A673 (cell line): ENCODE data around the gene ARHGEF28. TPM values are rescaled to one million over a fixed set of nuclear protein-coding genes. Genes with fewer than 3 reads are reported as not detected.

Source experiments
- BruUV-seq: library from RNA; stranded (reverse); fragments of 400-500 nt; replicated peaks from 2 replicates; lab custom pipeline; 2021; lab: Mats Ljungman, UMichigan
- CTCF ChIA-PET: fragments of 300-600 bp; sonication (Branson Sonifier 250); formaldehyde crosslinking; loops from one replicate; lab custom pipeline; 2022; ENCODE audit warnings: antibody characterized with exemption; lab: Charles Lee
- POLR2A ChIA-PET: fragments of 300-600 bp; sonication (Branson Sonifier 250); formaldehyde crosslinking; loops from one replicate; lab custom pipeline; 2022; ENCODE audit warnings: antibody characterized with exemption; ENCODE audit not compliant: low non-redundant PET; lab: Charles Lee
- DNase-seq: peaks from one replicate; pipeline ENCODE4 v3.0.0-alpha.2; 2015; ENCODE audit warnings: low spot score
- H3K27ac ChIP-seq: fragments of 200-600 bp; sonication (generic); 2 replicates; pipeline ENCODE4 v1.5.1; 2016; ENCODE audit warnings: mixed run types, low read depth, mild to moderate bottlenecking, mixed read lengths, antibody characterized with exemption, low read length; ENCODE audit not compliant: poor library complexity, severe bottlenecking
- H3K27me3 ChIP-seq: fragments of 200-600 bp; sonication (generic); replicated peaks from 2 replicates; pipeline ENCODE4 v1.6.1; 2017; ENCODE audit warnings: mixed run types, low read depth, mild to moderate bottlenecking, mixed read lengths, antibody characterized with exemption, low read length; ENCODE audit not compliant: insufficient read depth, poor library complexity
- H3K36me3 ChIP-seq: fragments of 200-600 bp; sonication (generic); 2 replicates; pipeline ENCODE4 v1.6.1; 2016; ENCODE audit warnings: mixed run types, mild to moderate bottlenecking, mixed read lengths, antibody characterized with exemption, low read length; ENCODE audit not compliant: insufficient read depth, poor library complexity, severe bottlenecking
- H3K4me1 ChIP-seq: fragments of 200-600 bp; sonication (generic); 2 replicates; pipeline ENCODE4 v1.6.1; 2017; ENCODE audit warnings: mixed run types, mild to moderate bottlenecking, mixed read lengths, antibody characterized with exemption, low read length; ENCODE audit not compliant: insufficient read depth, poor library complexity, severe bottlenecking
- H3K4me3 ChIP-seq: fragments of 200-600 bp; sonication (generic); 2 replicates; pipeline ENCODE4 v1.5.1; 2016; ENCODE audit warnings: low read depth, mixed run types, mild to moderate bottlenecking, mixed read lengths, low read length; ENCODE audit not compliant: poor library complexity, severe bottlenecking
- H3K9me3 ChIP-seq: fragments of 200-600 bp; sonication (generic); 2 replicates; pipeline ENCODE4 v1.6.1; 2016; ENCODE audit warnings: mixed run types, low read depth, mild to moderate bottlenecking, mixed read lengths, antibody characterized with exemption, low read length; ENCODE audit not compliant: poor library complexity, severe bottlenecking
- CTCF ChIP-seq: fragments of 300-800, 200-600 bp; sonication (generic); conservative IDR thresholded peaks from 2 replicates; pipeline ENCODE4 v1.5.1; 2017; ENCODE audit warnings: low read depth, mild to moderate bottlenecking, antibody characterized with exemption, low read length, moderate library complexity, mixed read lengths
- EZH2 ChIP-seq: fragments of 200-600 bp; sonication (generic); IDR thresholded peaks from 2 replicates; pipeline ENCODE4 v1.6.1; 2017; ENCODE audit warnings: borderline replicate concordance, low read depth, mild to moderate bottlenecking, mixed read lengths, antibody characterized with exemption, low read length; ENCODE audit not compliant: poor library complexity, severe bottlenecking
- intact Hi-C: fragments of 100-400 bp; cut with micrococcal nuclease; formaldehyde crosslinking; loops from one replicate; pipeline ENCODE4 v1.10.0; 2022; ENCODE audit not compliant: unreplicated experiment
- total RNA-seq: library from RNA; stranded (reverse); gene quantifications from 2 replicates; pipeline ENCODE4 v1.2.3, GENCODE V29; 2021

The ARHGEF28 gene
- total RNA-seq, 1 experiment from 2014 or later: 3.4 TPM

GRCh38 chr5:73745836-73746235 lies 119.8 kb downstream of the ARHGEF28 start:
- no peak overlapping the region for H3K4me3 ChIP-seq
- BruUV-seq: no TSS peak

GRCh38 chr5:73746608-73747007 lies 120.6 kb downstream of the ARHGEF28 start:
- no TSS peak for BruUV-seq
- ChIA-PET CTCF (no interaction called here), POLR2A (no interaction called here)
- Histone ChIP-seq H3K9me3 (no peaks in the 10 kb centered on the region), H3K27me3 (peaks cover 52% of the 10 kb centered on the region), H3K4me1 (no peaks in the 10 kb centered on the region), H3K36me3 (no peaks in the 10 kb centered on the region), H3K4me3 (no peak overlapping the region), H3K27ac (no peak overlapping the region)
- no peak for DNase-seq
- no peak for TF ChIP-seq CTCF
- no peak for TF ChIP-seq EZH2
- intact Hi-C loops: no loop called here

More at GRCh38 chr5:73745836-73746235, 119.8 kb downstream of the ARHGEF28 start:
- Histone ChIP-seq H3K36me3 (no peaks in the 10 kb centered on the region), H3K4me1 (no peaks in the 10 kb centered on the region), H3K27ac (no peak overlapping the region), H3K27me3 (peaks cover 52% of the 10 kb centered on the region), H3K9me3 (no peaks in the 10 kb centered on the region)
- ChIA-PET POLR2A (no interaction called here), CTCF (no interaction called here)
- intact Hi-C loops: no loop called here
- DNase-seq: no peak
- no peak for TF ChIP-seq CTCF
- no peak for TF ChIP-seq EZH2

- CTCF ChIA-PET: no interaction called here
- no TSS peak for BruUV-seq
- H3K9me3 ChIP-seq: no peaks in the 10 kb centered on the region
- intact Hi-C loops: no loop called here
- no peaks in the 10 kb centered on the region for H3K4me1 ChIP-seq
- H3K27me3 ChIP-seq: peaks cover 52% of the 10 kb centered on the region
- no peak overlapping the region for H3K27ac ChIP-seq
- DNase-seq: peak; percentile 4
- no peak overlapping the region for H3K4me3 ChIP-seq
- POLR2A ChIA-PET: no interaction called here
- no peaks in the 10 kb centered on the region for H3K36me3 ChIP-seq
- TF ChIP-seq EZH2: no peak
- no peak for TF ChIP-seq CTCF
These were observed 121.8 kb downstream of the ARHGEF28 start for GRCh38 chr5:73747696-73748380.
